Fibroblast of pulmonary artery (primary cell): ENCODE measurements around the gene ATF3.

Experiments used
- DNase-seq: peaks from one replicate; pipeline ENCODE4 v3.0.0-alpha.2; 2010; ENCODE audit warnings: low read depth
- H3K4me3 ChIP-seq: replicated peaks from 2 replicates; pipeline ENCODE4 v1.5.1; 2011; ENCODE audit warnings: low read depth, mild to moderate bottlenecking, control low read depth, low read length, moderate library complexity
- TF ChIP-seq, protein P1 (sequence below): IDR thresholded peaks from 2 replicates; pipeline ENCODE4 v1.5.1; 2011; ENCODE audit warnings: mild to moderate bottlenecking, control low read depth, low read length, inconsistent platforms; ENCODE audit errors: missing control alignments

Gene ATF3

DNA sequence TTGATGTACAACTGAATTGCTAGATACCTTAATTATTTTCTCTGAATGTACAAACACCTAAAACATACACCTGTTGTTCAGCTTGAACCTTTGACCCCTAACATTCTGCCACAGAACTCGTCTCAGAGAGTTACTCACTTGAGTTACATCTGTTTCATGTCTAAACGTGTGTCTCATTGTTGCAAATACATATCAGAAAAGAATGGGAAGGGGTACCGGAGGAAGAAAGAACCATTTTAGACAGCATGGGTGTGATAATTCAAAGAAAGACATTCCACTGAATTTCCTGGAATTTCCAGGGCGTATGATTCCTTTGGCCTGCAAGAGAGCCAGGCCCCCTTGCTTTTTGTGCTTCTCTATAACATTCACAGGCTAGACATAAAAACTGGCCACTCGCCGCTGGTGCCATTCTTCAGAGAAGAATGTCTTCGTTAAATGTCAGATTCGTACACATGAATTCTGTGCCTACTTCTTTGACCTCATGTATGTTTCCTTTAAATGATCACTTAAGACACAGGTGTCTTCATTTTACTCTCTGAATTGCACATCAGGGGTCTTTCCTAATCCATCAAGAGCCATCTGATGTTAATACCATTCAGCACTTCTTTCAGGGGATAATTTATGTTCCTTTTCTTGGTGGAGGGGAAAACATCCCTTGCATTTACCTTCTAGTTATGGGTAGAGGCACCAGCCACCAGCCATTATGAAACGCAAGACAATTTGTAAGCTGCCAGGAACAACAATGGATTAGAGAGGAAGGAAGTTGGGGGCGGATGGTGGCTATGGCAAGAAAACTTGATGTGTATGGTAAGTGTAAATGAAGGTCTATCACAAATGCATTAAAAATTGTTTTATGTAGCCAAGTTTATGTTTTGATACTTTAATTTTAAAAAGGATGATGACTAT lies 12.7 kb downstream of the ATF3 start:
- no peak overlapping the region for H3K4me3 ChIP-seq
- TF ChIP-seq, protein P1, sequence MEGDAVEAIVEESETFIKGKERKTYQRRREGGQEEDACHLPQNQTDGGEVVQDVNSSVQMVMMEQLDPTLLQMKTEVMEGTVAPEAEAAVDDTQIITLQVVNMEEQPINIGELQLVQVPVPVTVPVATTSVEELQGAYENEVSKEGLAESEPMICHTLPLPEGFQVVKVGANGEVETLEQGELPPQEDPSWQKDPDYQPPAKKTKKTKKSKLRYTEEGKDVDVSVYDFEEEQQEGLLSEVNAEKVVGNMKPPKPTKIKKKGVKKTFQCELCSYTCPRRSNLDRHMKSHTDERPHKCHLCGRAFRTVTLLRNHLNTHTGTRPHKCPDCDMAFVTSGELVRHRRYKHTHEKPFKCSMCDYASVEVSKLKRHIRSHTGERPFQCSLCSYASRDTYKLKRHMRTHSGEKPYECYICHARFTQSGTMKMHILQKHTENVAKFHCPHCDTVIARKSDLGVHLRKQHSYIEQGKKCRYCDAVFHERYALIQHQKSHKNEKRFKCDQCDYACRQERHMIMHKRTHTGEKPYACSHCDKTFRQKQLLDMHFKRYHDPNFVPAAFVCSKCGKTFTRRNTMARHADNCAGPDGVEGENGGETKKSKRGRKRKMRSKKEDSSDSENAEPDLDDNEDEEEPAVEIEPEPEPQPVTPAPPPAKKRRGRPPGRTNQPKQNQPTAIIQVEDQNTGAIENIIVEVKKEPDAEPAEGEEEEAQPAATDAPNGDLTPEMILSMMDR: no peak
- no peak for DNase-seq

DNA sequence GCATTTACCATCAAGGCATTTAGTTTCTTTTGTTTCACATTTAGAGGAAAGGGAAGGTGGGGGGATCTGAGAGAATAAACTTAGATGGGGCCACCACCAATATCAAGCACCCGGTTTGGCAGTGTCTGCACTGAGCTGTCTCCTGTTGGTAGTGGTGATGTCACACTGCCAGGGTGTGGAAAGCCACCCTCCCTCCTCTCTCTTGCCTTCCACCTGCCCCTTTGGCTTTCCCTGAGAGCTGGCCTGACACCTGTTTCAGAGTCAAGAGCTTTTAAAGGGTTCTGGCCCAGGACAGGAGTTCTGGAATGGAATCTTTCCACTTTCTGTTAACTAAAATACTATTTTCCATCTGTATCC lies 13.4 kb downstream of the ATF3 start:
- TF ChIP-seq, protein P1: no peak
- H3K4me3 ChIP-seq: no peak overlapping the region
- DNase-seq: no peak

GRCh38 chr1:212622467-212622866 lies 13.9 kb downstream of the ATF3 start:
- TF ChIP-seq, protein P1: no peak
- no peak for DNase-seq

DNA sequence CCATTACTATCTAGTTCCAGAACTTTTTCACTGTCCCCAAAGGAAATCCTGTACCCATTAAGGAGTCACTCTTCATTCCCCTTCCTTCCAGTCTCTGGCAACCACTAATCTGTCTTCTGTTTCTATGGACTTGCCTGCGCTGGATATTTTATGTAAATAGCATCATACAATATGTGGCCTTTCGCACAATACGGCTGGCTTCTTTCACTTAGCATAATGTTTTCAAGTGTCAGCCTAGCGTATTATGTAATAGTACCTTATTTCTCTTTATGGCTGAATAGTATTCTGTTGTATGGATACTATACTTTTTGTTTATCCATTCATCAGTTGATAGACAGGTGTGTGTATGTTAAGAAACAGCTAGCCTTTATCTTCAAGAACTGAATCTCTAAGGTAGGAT lies 14.3 kb downstream of the ATF3 start:
- H3K4me3 ChIP-seq: no peak overlapping the region
- TF ChIP-seq, protein P1: no peak
- DNase-seq: no peak

More at GRCh38 chr1:212622467-212622866, 13.9 kb downstream of the ATF3 start:
- no peak overlapping the region for H3K4me3 ChIP-seq

DNA sequence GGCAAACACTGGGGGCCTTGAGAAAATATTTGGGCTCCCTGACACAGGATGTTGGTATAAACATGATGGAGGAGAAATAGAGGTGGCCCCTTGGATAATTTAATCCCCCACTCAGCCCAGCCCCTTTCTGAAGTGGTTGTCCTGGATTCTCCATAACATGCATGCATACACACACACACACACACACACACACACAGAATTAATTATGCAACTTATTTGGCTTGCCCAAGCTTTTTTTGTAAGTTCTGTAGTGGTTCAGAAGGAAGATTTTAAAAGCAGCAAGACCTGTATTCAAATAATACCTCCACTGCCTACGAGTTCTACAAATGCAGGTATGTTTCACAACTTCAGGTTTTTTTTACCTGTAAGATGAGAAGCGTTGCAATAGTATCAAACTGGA lies 15.0 kb downstream of the ATF3 start:
- DNase-seq: no peak
- TF ChIP-seq, protein P1: no peak
- no peak overlapping the region for H3K4me3 ChIP-seq

DNA sequence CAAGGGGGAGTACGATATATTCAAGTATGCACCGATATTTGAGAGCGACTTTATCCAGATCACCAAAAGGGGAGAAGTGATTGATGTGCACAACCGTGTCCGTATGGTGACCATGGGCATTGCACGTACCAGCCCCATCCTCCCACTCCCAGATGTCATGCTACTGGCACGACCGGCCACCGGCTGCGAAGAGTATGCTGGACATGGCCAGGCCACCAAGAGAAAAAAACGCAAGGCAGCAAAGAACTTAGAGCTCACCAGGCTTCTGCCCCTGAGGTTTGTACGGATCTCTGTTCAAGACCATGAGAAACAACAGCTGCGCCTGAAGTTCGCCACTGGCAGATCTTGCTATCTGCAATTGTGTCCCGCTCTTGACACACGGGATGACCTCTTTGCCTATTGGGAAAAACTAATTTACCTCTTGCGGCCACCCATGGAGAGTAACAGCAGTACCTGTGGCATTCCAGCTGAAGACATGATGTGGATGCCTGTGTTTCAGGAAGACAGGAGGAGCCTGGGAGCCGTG lies 16.5 kb downstream of the ATF3 start:
- DNase-seq: no peak
- TF ChIP-seq, protein P1: no peak
- H3K4me3 ChIP-seq: no peak overlapping the region
